Stimulated activated CD8-positive, alpha-beta memory T cell treated with anti-CD3 and anti-CD28 coated beads, Interleukin-4, amount 100 ng/mL, for 4 hours (primary cell): Measurements from ENCODE around the gene CTNNBIP1.

Source experiments
- DNase-seq, 2 donors: peaks; one replicate each; pipeline ENCODE4 v3.0.0-alpha.2; 2020; ENCODE audit warnings: low read depth in 2 of 2, low spot score in 1 of 2

Gene CTNNBIP1

GRCh38 chr1:9905010-9905409, 5.1 kb downstream of the CTNNBIP1 start:
- DNase-seq: no peak

DNA sequence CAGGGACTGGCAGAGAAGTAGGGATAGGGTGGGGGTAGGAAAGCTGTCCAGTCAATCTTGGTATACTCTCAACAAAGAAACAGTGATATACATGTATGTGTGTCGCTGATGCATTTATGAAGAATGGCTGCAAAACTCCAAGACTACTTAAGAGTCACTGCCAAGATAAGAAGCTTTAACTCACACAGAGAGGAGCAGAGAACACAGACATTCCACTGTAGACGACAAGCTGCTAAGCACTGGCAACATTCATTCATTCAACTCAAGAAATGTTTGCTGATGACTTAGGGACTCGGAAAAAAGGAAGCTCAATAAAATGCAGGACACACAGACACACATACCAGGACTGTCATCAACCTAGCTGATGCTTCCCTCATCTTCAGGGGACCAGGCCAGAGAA, 5.5 kb downstream of the CTNNBIP1 start:
- DNase-seq: no peak

DNA sequence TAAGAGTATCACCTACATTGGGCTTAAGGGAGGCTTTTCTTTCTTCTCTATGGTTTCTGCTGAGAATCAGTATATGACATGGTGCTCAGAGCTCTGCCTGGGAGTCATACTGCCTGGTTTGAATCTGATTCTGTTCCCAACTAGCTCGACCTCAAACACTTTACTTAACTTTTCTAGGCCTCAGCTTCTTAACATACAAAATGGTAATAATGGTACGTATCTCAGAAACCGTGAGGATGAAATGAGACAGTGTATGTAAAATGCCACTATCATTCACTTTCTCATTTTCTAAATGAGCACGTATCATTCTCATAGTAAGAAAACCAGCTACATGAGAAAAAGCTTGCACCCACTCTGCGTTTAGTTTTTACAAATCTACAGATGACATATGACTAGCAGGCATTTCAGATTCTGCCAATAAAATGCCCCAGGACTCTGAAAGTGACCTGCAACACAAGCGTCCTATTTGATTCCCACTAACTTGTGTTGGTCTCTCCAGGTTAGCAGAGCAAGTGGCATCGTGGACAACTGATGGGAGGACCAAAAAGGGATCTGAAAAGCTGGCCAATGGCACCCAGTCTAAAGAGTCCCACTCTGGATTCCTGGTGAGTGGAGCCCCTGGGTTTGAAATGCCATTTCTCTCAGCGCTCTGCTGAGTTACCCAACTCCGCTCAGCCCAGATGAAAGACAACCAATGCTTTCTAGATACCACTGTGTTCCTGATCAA, 6.1 kb downstream of the CTNNBIP1 start:
- DNase-seq: no peak

GRCh38 chr1:9902060-9902452, 8.0 kb downstream of the CTNNBIP1 start:
- no peak for DNase-seq

DNA sequence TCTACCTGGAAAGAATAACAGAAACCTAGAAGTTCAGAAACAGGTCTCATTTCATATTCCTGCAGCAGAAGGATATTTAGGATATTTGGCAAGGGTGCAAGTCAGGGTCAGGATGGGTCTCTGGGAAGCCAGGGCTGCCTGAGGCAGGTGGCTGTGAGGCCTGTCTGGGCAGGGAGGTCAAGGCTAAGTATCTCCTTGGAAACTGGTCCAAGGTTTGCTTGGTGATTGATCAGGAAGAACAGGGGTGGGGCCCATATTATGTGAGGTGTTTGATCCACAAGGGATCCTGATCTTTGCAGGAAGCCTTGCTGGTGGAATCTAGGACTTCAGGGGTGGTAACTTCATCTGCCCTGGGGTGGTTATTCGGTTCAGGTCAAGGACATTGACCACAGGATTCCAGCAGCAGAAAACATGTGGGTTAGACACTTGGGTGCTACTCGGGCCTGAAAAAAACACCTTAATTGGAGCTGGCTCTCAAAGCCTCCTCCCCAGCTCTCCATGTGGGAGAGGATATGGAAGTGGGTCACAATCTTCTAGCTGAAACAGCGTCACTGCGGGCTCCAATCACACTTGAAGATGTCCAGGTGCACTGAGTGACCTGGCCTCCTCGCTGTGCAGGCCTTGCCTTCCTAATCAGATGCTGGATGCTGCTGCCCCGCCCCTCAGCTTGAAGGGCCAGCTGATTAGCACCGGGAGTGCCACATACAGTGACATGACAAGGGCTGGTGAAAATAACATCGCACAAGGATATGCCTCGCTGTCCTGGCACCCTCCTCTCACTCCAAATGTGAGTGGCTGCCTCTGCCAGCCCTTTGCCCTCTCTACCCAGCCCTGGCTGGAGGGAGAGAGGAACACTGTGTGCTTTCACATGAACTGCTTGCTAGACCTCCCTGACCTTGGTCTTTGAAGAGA, 8.7 kb downstream of the CTNNBIP1 start:
- no peak for DNase-seq

DNA sequence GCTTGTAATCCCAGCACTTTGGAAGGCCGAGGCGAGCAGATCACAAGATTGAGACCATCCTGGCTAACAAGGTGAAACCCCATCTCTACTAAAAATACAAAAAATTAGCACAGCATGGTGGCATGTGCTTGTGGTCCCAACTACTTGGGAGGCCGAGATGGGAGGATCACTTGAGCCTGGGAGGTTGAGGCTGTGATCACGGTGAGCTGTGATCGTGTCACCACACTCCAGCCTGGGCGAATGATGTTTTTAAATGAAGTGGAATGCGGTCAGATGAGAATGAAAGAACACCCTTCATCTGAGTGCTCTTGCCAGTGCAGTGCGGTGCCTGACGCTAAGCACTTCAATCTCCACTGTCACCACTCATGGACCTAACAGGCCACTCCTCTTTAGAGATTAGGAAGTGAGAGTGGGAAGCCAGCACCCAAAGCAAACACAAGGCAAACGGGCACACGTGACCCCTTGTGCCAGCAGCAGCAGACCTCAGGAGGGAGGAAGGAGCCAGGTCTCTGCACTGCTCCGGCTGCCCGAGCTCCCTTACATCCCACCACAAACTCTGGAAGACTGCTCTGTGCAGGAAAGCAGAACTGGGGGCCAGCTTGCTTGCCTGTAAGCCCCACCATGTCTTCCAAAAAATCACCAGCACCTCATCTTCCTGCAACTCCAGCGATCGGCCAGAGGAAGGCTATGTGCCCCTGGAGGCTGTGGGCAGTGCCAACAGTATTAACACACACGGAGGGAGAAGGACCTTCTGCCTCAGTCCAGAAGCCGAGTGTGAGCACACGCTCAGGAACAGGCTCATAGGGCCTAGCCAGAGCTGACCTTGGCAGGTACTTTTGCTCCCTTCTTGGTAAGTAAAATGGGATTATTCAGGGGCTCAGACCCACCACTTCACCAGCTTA, 9.7 kb downstream of the CTNNBIP1 start:
- DNase-seq: no peak

DNA sequence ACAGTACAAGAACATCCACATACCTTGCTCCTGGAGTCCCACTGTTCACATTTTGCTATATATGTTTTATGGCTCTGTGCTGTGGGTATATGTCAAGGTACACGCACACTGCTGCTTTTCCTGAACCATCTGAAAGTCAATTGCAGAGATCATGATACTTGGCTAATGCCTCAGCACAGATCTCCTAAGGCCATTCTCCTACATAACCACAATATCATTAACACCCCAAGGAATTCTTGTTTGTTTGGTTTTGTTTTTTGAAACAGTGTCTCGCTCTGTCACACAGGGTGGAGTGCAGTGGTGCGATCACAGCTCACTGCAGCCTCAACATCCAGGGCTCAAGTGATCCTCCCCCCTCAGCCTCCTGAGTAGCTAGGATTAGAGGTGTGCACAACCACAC, 16.0 kb downstream of the CTNNBIP1 start:
- no peak for DNase-seq

DNA sequence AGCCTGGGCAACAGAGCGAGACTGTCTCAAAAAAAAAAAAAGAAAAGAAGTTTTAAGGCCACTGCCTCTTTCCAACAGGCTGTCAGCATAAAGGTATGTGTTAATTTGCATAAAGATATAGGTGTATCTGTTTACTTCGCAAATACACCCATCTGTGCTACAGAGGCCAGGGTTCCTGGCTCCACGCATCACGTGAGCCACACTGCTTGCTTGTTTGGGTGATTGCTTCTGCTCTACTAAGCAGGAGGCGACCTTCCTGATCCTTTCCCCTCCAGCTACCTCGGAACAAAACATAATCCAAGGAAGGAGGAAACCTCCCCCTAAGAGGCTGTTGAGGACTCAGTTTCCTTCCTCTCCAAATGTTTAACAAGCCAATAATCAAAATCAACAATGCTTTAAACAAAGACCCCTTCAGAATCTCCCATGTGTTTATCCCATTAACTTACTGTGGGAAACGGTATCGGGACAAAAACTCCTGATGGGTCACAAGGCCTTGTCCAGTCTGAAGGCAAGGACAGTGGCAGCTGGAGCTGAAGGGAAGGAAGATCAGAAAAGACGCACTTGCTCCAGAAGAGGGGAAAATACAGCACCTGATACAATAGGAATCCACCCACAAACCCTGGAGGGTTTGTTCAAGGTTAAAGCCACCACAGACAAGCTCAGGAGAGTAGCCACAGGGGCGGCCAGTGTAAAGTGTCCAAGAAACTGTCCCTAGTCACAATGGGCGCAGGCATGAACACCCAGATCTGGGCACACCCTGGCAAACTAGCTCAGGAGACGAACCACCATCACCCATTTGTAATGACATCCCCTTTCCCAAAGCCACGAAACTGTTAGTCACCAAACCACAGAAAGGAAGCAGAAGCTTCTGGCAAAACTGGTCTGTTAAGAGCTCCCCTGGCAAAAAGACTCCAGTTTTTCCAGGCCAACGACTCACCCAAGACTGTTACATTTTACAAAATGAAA, 17.2 kb downstream of the CTNNBIP1 start:
- no peak for DNase-seq

GRCh38 chr1:9891207-9891606, 18.9 kb downstream of the CTNNBIP1 start:
- DNase-seq: no peak

DNA sequence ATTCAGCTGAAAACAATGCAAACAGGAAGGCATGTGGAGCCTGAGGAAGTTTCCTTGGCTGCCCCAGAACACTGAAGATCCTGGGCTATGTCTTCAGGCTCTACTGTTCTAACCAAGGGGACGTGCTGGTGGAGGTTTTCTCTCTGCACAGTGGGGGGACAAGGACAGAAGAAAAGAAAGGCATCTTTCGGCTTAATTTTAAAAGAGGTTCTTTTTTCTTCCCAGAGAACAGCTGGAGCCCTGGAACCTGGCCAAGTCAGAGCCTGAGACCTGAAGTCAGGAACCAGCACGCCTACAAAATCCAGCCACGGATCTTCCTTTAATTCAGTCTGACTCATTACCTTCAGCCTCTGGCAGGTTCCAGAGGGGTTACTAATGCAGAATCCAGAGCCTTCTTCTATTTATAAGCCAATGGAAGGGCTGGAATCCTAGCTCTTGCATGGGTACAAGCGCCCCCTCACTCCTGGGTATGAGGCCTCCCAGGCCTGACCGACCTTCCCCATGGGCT, 19.8 kb downstream of the CTNNBIP1 start:
- no peak for DNase-seq

GRCh38 chr1:9889411-9889810, 20.7 kb downstream of the CTNNBIP1 start:
- DNase-seq: no peak

GRCh38 chr1:9888886-9889285, 21.2 kb downstream of the CTNNBIP1 start:
- no peak for DNase-seq

DNA sequence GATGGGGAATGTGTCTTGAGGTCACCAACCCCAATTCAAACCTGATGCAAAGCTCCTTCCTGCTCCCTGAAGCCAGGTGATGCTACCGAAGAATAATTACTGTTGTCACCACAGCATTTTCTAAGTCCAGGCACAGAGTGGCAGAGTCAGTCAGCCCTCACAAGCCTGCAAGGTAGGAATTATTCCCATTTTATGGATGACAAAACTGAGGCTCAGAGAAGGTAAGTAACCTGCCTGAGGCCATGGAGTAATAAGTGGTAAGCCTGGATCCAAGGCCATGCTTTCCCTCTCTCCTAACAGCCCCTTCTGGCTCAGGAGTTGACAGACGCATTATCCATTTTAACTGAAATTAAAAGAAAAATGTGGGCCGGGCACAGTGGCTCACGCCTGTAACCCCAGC, 23.0 kb downstream of the CTNNBIP1 start:
- DNase-seq: no peak

- no peak for DNase-seq
These were observed 23.9 kb downstream of the CTNNBIP1 start for GRCh38 chr1:9886092-9886742.

GRCh38 chr1:9884805-9885204, 25.3 kb downstream of the CTNNBIP1 start:
- no peak for DNase-seq

DNA sequence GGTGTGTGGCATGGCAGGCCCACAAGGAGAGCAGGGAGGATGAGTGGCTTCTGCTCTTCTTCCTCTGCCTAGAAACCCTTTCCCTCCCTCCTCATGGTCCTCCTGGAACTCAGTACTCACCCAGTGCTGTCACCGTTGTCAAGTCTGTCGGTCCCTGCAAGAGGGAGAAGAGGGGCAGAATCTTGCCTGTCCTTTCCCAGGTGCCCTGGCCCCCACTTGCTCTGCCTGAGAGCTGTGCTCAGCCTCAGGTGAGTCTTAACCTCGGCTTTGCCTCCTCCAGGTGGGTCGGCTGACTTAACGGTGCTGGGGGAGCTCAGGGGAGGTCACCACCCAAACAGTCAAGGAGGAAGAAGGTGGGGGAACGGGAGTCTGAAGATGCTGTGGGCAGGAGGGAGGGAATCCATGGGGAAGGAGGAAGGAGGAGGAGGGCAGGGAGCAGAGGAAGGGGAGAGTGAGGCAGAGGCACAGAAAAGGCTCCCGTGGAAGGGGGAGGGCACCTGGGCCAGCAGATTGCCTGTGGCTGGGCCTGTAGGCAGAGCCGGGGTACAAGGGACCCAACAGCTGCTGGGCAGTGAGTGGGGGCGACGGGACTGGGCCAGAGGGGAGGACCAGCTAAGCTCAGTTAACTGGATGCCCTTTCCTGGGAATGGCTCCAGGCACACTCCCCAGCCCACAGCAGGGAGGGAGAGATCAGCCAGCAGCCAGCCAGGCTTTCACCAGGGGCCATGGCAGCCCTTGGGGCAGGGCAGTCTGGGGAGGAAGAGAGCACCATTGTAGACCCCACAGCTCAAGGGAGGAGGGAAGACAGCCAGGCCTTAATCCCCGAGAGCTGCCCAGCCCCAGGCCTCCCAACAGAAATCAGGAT, 26.3 kb downstream of the CTNNBIP1 start:
- no peak for DNase-seq

GRCh38 chr1:9882945-9883303, 27.1 kb downstream of the CTNNBIP1 start:
- DNase-seq: no peak

DNA sequence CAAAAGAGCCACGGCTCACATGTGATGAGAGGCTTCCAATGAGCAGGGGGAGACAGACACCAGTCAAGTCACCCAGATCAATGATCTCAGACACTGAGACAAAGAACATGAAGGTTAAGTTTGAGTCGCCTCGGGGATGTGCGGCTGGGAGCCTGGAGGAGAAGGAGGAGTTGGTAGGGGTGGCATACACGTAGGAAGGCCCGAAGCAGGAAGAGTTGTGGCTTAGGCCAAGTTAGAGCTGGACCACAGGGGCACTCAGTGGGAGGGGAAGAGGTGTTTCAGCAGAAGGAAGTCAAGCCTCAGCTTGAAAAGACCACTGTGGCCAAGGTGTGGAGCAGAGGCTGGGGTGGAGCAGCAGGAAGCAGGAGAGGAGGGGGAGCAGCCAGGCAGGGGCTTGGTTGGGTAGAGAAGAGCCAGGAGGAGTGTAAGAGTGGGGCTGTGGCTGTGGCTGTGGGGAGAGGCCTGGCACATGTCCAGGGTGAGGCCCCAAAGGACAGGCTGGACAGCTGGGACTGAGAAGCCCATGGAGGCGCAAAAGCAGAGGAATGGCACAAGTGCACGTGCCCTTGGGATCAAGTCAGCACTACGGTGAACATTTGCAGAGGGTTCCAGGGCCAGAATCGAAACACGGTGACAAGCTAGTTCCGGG, 27.6 kb downstream of the CTNNBIP1 start:
- no peak for DNase-seq
